ENCODE measurements around the gene DMRTC2.

Gene DMRTC2

GRCh38 chr19:41853768-41854167, 8.9 kb downstream of the DMRTC2 start:
- Histone ChIP-seq H3K23ac (ENCODE audit: low read length) (no peak overlapping the region), H3K56ac (ENCODE audit: low read length) (no peak overlapping the region), H3K4ac (ENCODE audit: low read depth, low read length) (no peak overlapping the region), H2BK120ac (ENCODE audit: low read depth, low read length) (no peak overlapping the region), H3K4me3 (ENCODE audit: low read length) (no peak overlapping the region), H3K27me3 (ENCODE audit: insufficient read depth, low read length, poor library complexity) (no peaks in the 10 kb centered on the region), H2AK5ac (ENCODE audit: low read length) (no peak overlapping the region), H3K27ac (ENCODE audit: low read depth, low read length) (no peak overlapping the region), H3K79me2 (ENCODE audit: control insufficient read depth, insufficient read depth, low read length) (no peaks in the 10 kb centered on the region), H3K4me2 (ENCODE audit: low read length) (no peak overlapping the region), H3K18ac (ENCODE audit: low read length) (no peak overlapping the region), H3K9ac (ENCODE audit: low read length) (no peak overlapping the region), H2BK5ac (ENCODE audit: low read length) (no peak overlapping the region), H3K79me1 (ENCODE audit: low read length) (no peaks in the 10 kb centered on the region), H4K5ac (ENCODE audit: low read length) (no peak overlapping the region), H3K4me1 (ENCODE audit: control insufficient read depth, low read depth, low read length) (peaks cover 4% of the 10 kb centered on the region), H3K36me3 (ENCODE audit: control insufficient read depth, insufficient read depth, low read length) (no peaks in the 10 kb centered on the region), H2BK15ac (replicated peaks; ENCODE audit: low read depth) (no peak overlapping the region), H4K8ac (ENCODE audit: low read depth, low read length) (no peak overlapping the region)
- no peak for DNase-seq
- no CpG with 5 or more reads among the region's 2 CpGs for WGBS (ENCODE audit: extremely low coverage, insufficient coverage, low lambda C conversion rate)

GRCh38 chr19:41859213-41859617, 14.4 kb downstream of the DMRTC2 start:
- WGBS (ENCODE audit: extremely low coverage, insufficient coverage, low lambda C conversion rate) = no CpG with 5 or more reads among the region's 8 CpGs
- H3K36me3 ChIP-seq (ENCODE audit: control insufficient read depth, insufficient read depth, low read length) = peaks cover 19% of the 10 kb centered on the region
- no peak overlapping the region for H3K27ac ChIP-seq (ENCODE audit: low read depth, low read length)
- H3K4me2 ChIP-seq (ENCODE audit: low read length) = no peak overlapping the region
- H3K23ac ChIP-seq (ENCODE audit: low read length) = no peak overlapping the region
- H3K4me1 ChIP-seq (ENCODE audit: control insufficient read depth, low read depth, low read length) = peaks cover 8% of the 10 kb centered on the region
- no peak overlapping the region for H3K56ac ChIP-seq (ENCODE audit: low read length)
- no peaks in the 10 kb centered on the region for H3K27me3 ChIP-seq (ENCODE audit: insufficient read depth, low read length, poor library complexity)
- no peak overlapping the region for H4K5ac ChIP-seq (ENCODE audit: low read length)
- no peak overlapping the region for H2AK5ac ChIP-seq (ENCODE audit: low read length)
- no peak overlapping the region for H2BK5ac ChIP-seq (ENCODE audit: low read length)
- peaks cover 38% of the 10 kb centered on the region for H3K79me2 ChIP-seq (ENCODE audit: control insufficient read depth, insufficient read depth, low read length)
- H3K4me3 ChIP-seq (ENCODE audit: low read length) = no peak overlapping the region
- no peak for DNase-seq
- H4K8ac ChIP-seq (ENCODE audit: low read depth, low read length) = no peak overlapping the region
- peak overlapping the region; percentile 19 for H3K9ac ChIP-seq (ENCODE audit: low read length)
- no peak overlapping the region for H3K18ac ChIP-seq (ENCODE audit: low read length)
- H2BK120ac ChIP-seq (ENCODE audit: low read depth, low read length) = no peak overlapping the region
- no peak overlapping the region for H3K4ac ChIP-seq (ENCODE audit: low read depth, low read length)
- no peak overlapping the region for H2BK15ac ChIP-seq (replicated peaks; ENCODE audit: low read depth)
- H3K79me1 ChIP-seq (ENCODE audit: low read length) = peaks cover 18% of the 10 kb centered on the region

- peak within 1 kb of the TSS; percentile 98 for H3K23ac ChIP-seq (ENCODE audit: low read length)
- peak within 1 kb of the TSS; percentile 84 for H3K4me2 ChIP-seq (ENCODE audit: low read length)
- peak; percentile 99 for DNase-seq
- H3K27ac ChIP-seq (ENCODE audit: low read depth, low read length) = peak within 1 kb of the TSS; percentile 89
- H3K79me2 ChIP-seq (ENCODE audit: control insufficient read depth, insufficient read depth, low read length) = peaks cover 44% of the 10 kb centered on the region
- peak within 1 kb of the TSS; percentile 88 for H3K4me3 ChIP-seq (ENCODE audit: low read length)
- H3K56ac ChIP-seq (ENCODE audit: low read length) = peak within 1 kb of the TSS; percentile 99
- peak within 1 kb of the TSS; percentile 68 for H2BK120ac ChIP-seq (ENCODE audit: low read depth, low read length)
- H4K5ac ChIP-seq (ENCODE audit: low read length) = no peak within 1 kb of the TSS
- H2AK5ac ChIP-seq (ENCODE audit: low read length) = no peak within 1 kb of the TSS
- H3K4ac ChIP-seq (ENCODE audit: low read depth, low read length) = peak within 1 kb of the TSS; percentile 100
- WGBS (ENCODE audit: extremely low coverage, insufficient coverage, low lambda C conversion rate) = no CpG with 5 or more reads among the region's 76 CpGs
- H2BK15ac ChIP-seq (replicated peaks; ENCODE audit: low read depth) = no peak within 1 kb of the TSS
- H3K9ac ChIP-seq (ENCODE audit: low read length) = peak within 1 kb of the TSS; percentile 97
- H2BK5ac ChIP-seq (ENCODE audit: low read length) = peak within 1 kb of the TSS; percentile 94
- no peaks in the 10 kb centered on the region for H3K27me3 ChIP-seq (ENCODE audit: insufficient read depth, low read length, poor library complexity)
- peaks cover 22% of the 10 kb centered on the region for H3K79me1 ChIP-seq (ENCODE audit: low read length)
- peak within 1 kb of the TSS; percentile 88 for H4K8ac ChIP-seq (ENCODE audit: low read depth, low read length)
- H3K4me1 ChIP-seq (ENCODE audit: control insufficient read depth, low read depth, low read length) = peaks cover 8% of the 10 kb centered on the region
- peaks cover 23% of the 10 kb centered on the region for H3K36me3 ChIP-seq (ENCODE audit: control insufficient read depth, insufficient read depth, low read length)
- peak within 1 kb of the TSS; percentile 98 for H3K18ac ChIP-seq (ENCODE audit: low read length)
These were observed 15.0 kb downstream of the DMRTC2 start, which contains the start of gene RPS19 for GRCh38 chr19:41859618-41860418. Gene RPS19, plus strand, starts transcription at chr19:41860255. Its CDS starts 520 bp downstream, at chr19:41860775.

GRCh38 chr19:41860419-41861115, 15.7 kb downstream of the DMRTC2 start:
- peak overlapping the region; percentile 88 for H4K8ac ChIP-seq (ENCODE audit: low read depth, low read length)
- peak overlapping the region; percentile 73 for H3K4me2 ChIP-seq (ENCODE audit: low read length)
- H3K36me3 ChIP-seq (ENCODE audit: control insufficient read depth, insufficient read depth, low read length) = peaks cover 25% of the 10 kb centered on the region
- no peak for DNase-seq
- no peak overlapping the region for H2BK15ac ChIP-seq (replicated peaks; ENCODE audit: low read depth)
- peak overlapping the region; percentile 69 for H2BK5ac ChIP-seq (ENCODE audit: low read length)
- WGBS (ENCODE audit: extremely low coverage, insufficient coverage, low lambda C conversion rate) = no CpG with 5 or more reads among the region's 45 CpGs
- peak overlapping the region; percentile 94 for H3K56ac ChIP-seq (ENCODE audit: low read length)
- no peaks in the 10 kb centered on the region for H3K27me3 ChIP-seq (ENCODE audit: insufficient read depth, low read length, poor library complexity)
- peak overlapping the region; percentile 80 for H3K4me3 ChIP-seq (ENCODE audit: low read length)
- peaks cover 8% of the 10 kb centered on the region for H3K4me1 ChIP-seq (ENCODE audit: control insufficient read depth, low read depth, low read length)
- H3K9ac ChIP-seq (ENCODE audit: low read length) = peak overlapping the region; percentile 88
- peaks cover 47% of the 10 kb centered on the region for H3K79me2 ChIP-seq (ENCODE audit: control insufficient read depth, insufficient read depth, low read length)
- peak overlapping the region; percentile 51 for H3K23ac ChIP-seq (ENCODE audit: low read length)
- peak overlapping the region; percentile 68 for H2BK120ac ChIP-seq (ENCODE audit: low read depth, low read length)
- H3K4ac ChIP-seq (ENCODE audit: low read depth, low read length) = peak overlapping the region; percentile 100
- peak overlapping the region; percentile 84 for H3K27ac ChIP-seq (ENCODE audit: low read depth, low read length)
- peaks cover 25% of the 10 kb centered on the region for H3K79me1 ChIP-seq (ENCODE audit: low read length)
- H4K5ac ChIP-seq (ENCODE audit: low read length) = no peak overlapping the region
- H3K18ac ChIP-seq (ENCODE audit: low read length) = peak overlapping the region; percentile 98
- no peak overlapping the region for H2AK5ac ChIP-seq (ENCODE audit: low read length)

GRCh38 chr19:41861116-41861768, 16.4 kb downstream of the DMRTC2 start:
- H3K79me2 ChIP-seq (ENCODE audit: control insufficient read depth, insufficient read depth, low read length) = peaks cover 50% of the 10 kb centered on the region
- H3K4me1 ChIP-seq (ENCODE audit: control insufficient read depth, low read depth, low read length) = peaks cover 8% of the 10 kb centered on the region
- H3K4me3 ChIP-seq (ENCODE audit: low read length) = peak overlapping the region; percentile 80
- peak overlapping the region; percentile 73 for H3K4me2 ChIP-seq (ENCODE audit: low read length)
- WGBS (ENCODE audit: extremely low coverage, insufficient coverage, low lambda C conversion rate) = no CpG with 5 or more reads among the region's 9 CpGs
- no peak overlapping the region for H2BK5ac ChIP-seq (ENCODE audit: low read length)
- no peak overlapping the region for H3K23ac ChIP-seq (ENCODE audit: low read length)
- H3K79me1 ChIP-seq (ENCODE audit: low read length) = peaks cover 27% of the 10 kb centered on the region
- DNase-seq = no peak
- H3K9ac ChIP-seq (ENCODE audit: low read length) = peak overlapping the region; percentile 88
- no peaks in the 10 kb centered on the region for H3K27me3 ChIP-seq (ENCODE audit: insufficient read depth, low read length, poor library complexity)
- H2BK15ac ChIP-seq (replicated peaks; ENCODE audit: low read depth) = no peak overlapping the region
- H3K27ac ChIP-seq (ENCODE audit: low read depth, low read length) = peak overlapping the region; percentile 84
- H2BK120ac ChIP-seq (ENCODE audit: low read depth, low read length) = no peak overlapping the region
- H3K56ac ChIP-seq (ENCODE audit: low read length) = peak overlapping the region; percentile 94
- H4K8ac ChIP-seq (ENCODE audit: low read depth, low read length) = no peak overlapping the region
- no peak overlapping the region for H2AK5ac ChIP-seq (ENCODE audit: low read length)
- H3K36me3 ChIP-seq (ENCODE audit: control insufficient read depth, insufficient read depth, low read length) = peaks cover 26% of the 10 kb centered on the region
- H4K5ac ChIP-seq (ENCODE audit: low read length) = no peak overlapping the region
- H3K4ac ChIP-seq (ENCODE audit: low read depth, low read length) = peak overlapping the region; percentile 100
- peak overlapping the region; percentile 98 for H3K18ac ChIP-seq (ENCODE audit: low read length)

Data from mesendoderm (in vitro differentiated cells).